Panc1 (cell line): ENCODE measurements around the gene PKD1.

Source experiments
- CTCF ChIP-seq: fragments of 450-650 bp; IDR thresholded peaks from 2 replicates; pipeline ENCODE4 v1.5.1; 2017; ENCODE audit warnings: mild to moderate bottlenecking
- POLR2AphosphoS5 ChIP-seq: IDR thresholded peaks from 2 replicates; pipeline ENCODE4 v1.6.1; 2012; ENCODE audit warnings: mild to moderate bottlenecking, low read depth, low read length, moderate library complexity
- REST ChIP-seq, 2 experiments: IDR thresholded peaks; 2 replicates each; pipeline ENCODE4 v1.6.1; 2011 to 2012; ENCODE audit warnings: low read depth in 2 of 2, control low read depth in 1 of 2, low read length in 1 of 2, mild to moderate bottlenecking in 1 of 2, moderate library complexity in 1 of 2; ENCODE audit not compliant: insufficient read depth in 1 of 2
- SIN3A ChIP-seq: IDR thresholded peaks from 2 replicates; pipeline ENCODE4 v1.6.1; 2012; ENCODE audit warnings: low read depth, mild to moderate bottlenecking, low read length, moderate library complexity, borderline replicate concordance; ENCODE audit not compliant: insufficient read depth
- TCF7L2 ChIP-seq: IDR thresholded peaks from 2 replicates; pipeline ENCODE4 v1.6.1; 2011; ENCODE audit warnings: mild to moderate bottlenecking, low read depth, low read length, inconsistent platforms

GRCh38 chr16:2143878-2144485, 8.3 kb upstream of the PKD1 start:
- no peak for TF ChIP-seq REST (IDR thresholded peaks at IDR 0.05; ENCODE audit: insufficient read depth in 1 of 2, low read depth in 2 of 2, low read length in 1 of 2)
- no peak for TF ChIP-seq CTCF
- TF ChIP-seq POLR2AphosphoS5, result no peak
- TF ChIP-seq SIN3A, result no peak
- no peak for TF ChIP-seq TCF7L2
